ENCODE results near the gene MEAF6.
A peak's percentile ranks its signal among the peaks of the same experiment; 100 is the strongest.

The MEAF6 gene

GRCh38 chr1:37484325-37485051, 30.1 kb downstream of the MEAF6 start:
- DNase-seq (ENCODE audit: low spot score): no peak

GRCh38 chr1:37483785-37484184, 30.8 kb downstream of the MEAF6 start:
- DNase-seq (ENCODE audit: low spot score): no peak

- DNase-seq (ENCODE audit: low spot score): no peak
Observed at GRCh38 chr1:37482796-37483744, 31.5 kb downstream of the MEAF6 start.

- DNase-seq (ENCODE audit: low spot score): no peak
Observed at GRCh38 chr1:37482004-37482785, 32.4 kb downstream of the MEAF6 start.

GRCh38 chr1:37481289-37482003, 33.1 kb downstream of the MEAF6 start:
- no peak for DNase-seq (ENCODE audit: low spot score)

GRCh38 chr1:37480581-37481288, 33.8 kb downstream of the MEAF6 start:
- no peak for DNase-seq (ENCODE audit: low spot score)

GRCh38 chr1:37480125-37480466, 34.5 kb downstream of the MEAF6 start:
- no peak for DNase-seq (ENCODE audit: low spot score)

GRCh38 chr1:37479255-37480124, 35.1 kb downstream of the MEAF6 start:
- DNase-seq (ENCODE audit: low spot score): peak; percentile 93

GRCh38 chr1:37478890-37479254, 35.7 kb downstream of the MEAF6 start:
- peak; percentile 66 for DNase-seq (ENCODE audit: low spot score)

GRCh38 chr1:37478451-37478881, 36.1 kb downstream of the MEAF6 start:
- DNase-seq (ENCODE audit: low spot score): peak; percentile 62

- DNase-seq (ENCODE audit: low spot score): no peak
Observed at GRCh38 chr1:37477946-37478345, 36.6 kb downstream of the MEAF6 start.

- peak; percentile 33 for DNase-seq (ENCODE audit: low spot score)
Observed at GRCh38 chr1:37477198-37477931, 37.2 kb downstream of the MEAF6 start.

- peak; percentile 92 for DNase-seq (ENCODE audit: low spot score)
Observed at GRCh38 chr1:37476460-37477197, 37.9 kb downstream of the MEAF6 start.

GRCh38 chr1:37476087-37476452, 38.5 kb downstream of the MEAF6 start:
- DNase-seq (ENCODE audit: low spot score): no peak

- DNase-seq (ENCODE audit: low spot score): no peak
Observed at GRCh38 chr1:37475380-37476086, 39.0 kb downstream of the MEAF6 start.

- peak; percentile 64 for DNase-seq (ENCODE audit: low spot score)
Observed at GRCh38 chr1:37474697-37475379, 39.7 kb downstream of the MEAF6 start.

- peak; percentile 99 for DNase-seq (ENCODE audit: low spot score)
Observed at GRCh38 chr1:37474046-37474696, 40.4 kb downstream of the MEAF6 start, which contains the start of gene ZC3H12A. ZC3H12A (plus strand) TSS chr1:37474580; CDS start chr1:37475497, 917 bp downstream.
